Ascending aorta (tissue), 2 donors: ENCODE data around the gene PIEZO2. TPM values are rescaled to one million over a fixed set of nuclear protein-coding genes. Genes with fewer than 3 reads are reported as not detected.

Source experiments
- DNase-seq, 2 donors: peaks; one replicate each; pipeline ENCODE4 v3.0.0-alpha.2; 2019; ENCODE audit warnings: low spot score in 2 of 2
- H3K27ac ChIP-seq, 2 donors: fragments of 200-600 bp; sonication (generic); one replicate each; pipeline ENCODE4 v1.5.1; 2016 to 2017; ENCODE audit warnings: mild to moderate bottlenecking in 1 of 2
- H3K27me3 ChIP-seq: fragments of 200-600 bp; sonication (generic); one replicate; pipeline ENCODE4 v1.5.1; 2017
- H3K36me3 ChIP-seq, 2 donors: fragments of 200-600 bp; sonication (generic); one replicate each; pipeline ENCODE4 v1.5.1; 2016
- H3K4me1 ChIP-seq, 2 donors: fragments of 200-600 bp; sonication (generic); one replicate each; pipeline ENCODE4 v1.5.1; 2016 to 2017; ENCODE audit warnings: mild to moderate bottlenecking in 1 of 2
- H3K4me3 ChIP-seq, 2 donors: fragments of 200-600 bp; sonication (generic); one replicate each; pipeline ENCODE4 v1.5.1; 2016 to 2017; ENCODE audit warnings: mild to moderate bottlenecking in 1 of 2
- H3K9me3 ChIP-seq, 2 donors: fragments of 200-600 bp; sonication (generic); one replicate each; pipeline ENCODE4 v1.5.1; 2016
- intact Hi-C: fragments of 100-400 bp; cut with DNase I; formaldehyde crosslinking; loops from one replicate; pipeline ENCODE4 v1.15.1; 2023
- total RNA-seq: library from RNA; depleted of rRNA; stranded (reverse); fragments of >200 nt; gene quantifications from one replicate; pipeline ENCODE4 v1.1.0, GENCODE V29; 2016
- TF ChIP-seq, protein P1 (sequence below), 3 experiments: fragments of 200-600 bp in 2 of 3; fragments of 450-650 bp in 1 of 3; sonication (generic) in 2 of 3; IDR thresholded peaks; one replicate each; pipeline ENCODE4 v1.5.1; 2016 to 2019; ENCODE audit warnings: antibody characterized with exemption in 3 of 3, mild to moderate bottlenecking in 1 of 3, moderate library complexity in 1 of 3

The PIEZO2 gene
- total RNA-seq, 1 donor from 2014 or later, result 3.1 TPM

DNA sequence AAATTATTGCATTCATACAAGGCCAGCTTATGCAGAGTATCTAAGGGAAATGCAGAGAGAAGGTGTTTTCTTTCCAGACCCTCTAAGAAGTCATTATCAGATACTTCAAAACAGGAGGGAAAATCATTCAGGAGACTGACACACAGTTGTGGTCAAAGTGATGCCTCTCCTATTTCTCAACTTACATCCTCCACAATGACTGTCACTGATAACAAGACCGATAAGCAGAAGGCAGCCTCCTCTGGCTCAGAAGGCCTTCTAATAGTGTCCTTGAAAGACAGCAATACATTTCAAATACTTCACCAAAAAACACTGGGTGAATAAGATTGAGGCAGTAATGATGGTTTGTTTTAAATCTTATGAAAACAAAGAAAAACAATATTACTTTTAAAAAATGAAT, 199.7 kb downstream of the PIEZO2 start:
- H3K4me3 ChIP-seq, result no peak overlapping the region
- no peaks in the 10 kb centered on the region for H3K4me1 ChIP-seq
- H3K27ac ChIP-seq, result no peak overlapping the region
- TF ChIP-seq, protein P1, sequence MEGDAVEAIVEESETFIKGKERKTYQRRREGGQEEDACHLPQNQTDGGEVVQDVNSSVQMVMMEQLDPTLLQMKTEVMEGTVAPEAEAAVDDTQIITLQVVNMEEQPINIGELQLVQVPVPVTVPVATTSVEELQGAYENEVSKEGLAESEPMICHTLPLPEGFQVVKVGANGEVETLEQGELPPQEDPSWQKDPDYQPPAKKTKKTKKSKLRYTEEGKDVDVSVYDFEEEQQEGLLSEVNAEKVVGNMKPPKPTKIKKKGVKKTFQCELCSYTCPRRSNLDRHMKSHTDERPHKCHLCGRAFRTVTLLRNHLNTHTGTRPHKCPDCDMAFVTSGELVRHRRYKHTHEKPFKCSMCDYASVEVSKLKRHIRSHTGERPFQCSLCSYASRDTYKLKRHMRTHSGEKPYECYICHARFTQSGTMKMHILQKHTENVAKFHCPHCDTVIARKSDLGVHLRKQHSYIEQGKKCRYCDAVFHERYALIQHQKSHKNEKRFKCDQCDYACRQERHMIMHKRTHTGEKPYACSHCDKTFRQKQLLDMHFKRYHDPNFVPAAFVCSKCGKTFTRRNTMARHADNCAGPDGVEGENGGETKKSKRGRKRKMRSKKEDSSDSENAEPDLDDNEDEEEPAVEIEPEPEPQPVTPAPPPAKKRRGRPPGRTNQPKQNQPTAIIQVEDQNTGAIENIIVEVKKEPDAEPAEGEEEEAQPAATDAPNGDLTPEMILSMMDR (IDR thresholded peaks at IDR 0.05), result no peak
- peaks cover 14 to 17% of the 10 kb centered on the region in 2 donors for H3K9me3 ChIP-seq
- intact Hi-C loops, result no loop called here
- H3K27me3 ChIP-seq, result no peaks in the 10 kb centered on the region
- no peak for DNase-seq
- H3K36me3 ChIP-seq, result no peaks in the 10 kb centered on the region

DNA sequence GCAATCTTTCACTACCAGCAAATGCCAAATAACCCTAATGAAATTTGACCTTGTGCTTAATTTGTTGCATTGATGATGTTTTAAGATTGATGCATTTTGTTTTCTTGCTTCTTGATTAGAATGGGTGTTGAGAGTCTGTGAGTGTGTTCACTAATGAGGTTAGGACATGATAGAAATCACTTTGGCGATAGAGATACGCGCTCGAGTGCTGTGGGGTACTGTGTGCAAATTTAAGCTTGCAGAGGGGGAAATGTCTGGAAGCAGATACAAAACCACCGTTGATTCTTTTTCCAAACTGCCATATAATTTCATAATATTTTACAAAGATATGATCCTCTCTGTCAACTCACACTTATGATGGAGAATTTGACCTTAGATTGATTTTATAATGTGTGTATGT, 200.9 kb downstream of the PIEZO2 start:
- Histone ChIP-seq H3K27ac (no peak overlapping the region), H3K9me3 (peaks cover 14 to 20% of the 10 kb centered on the region in 2 donors), H3K4me1 (no peaks in the 10 kb centered on the region), H3K4me3 (no peak overlapping the region), H3K27me3 (no peaks in the 10 kb centered on the region), H3K36me3 (no peaks in the 10 kb centered on the region)
- DNase-seq, result no peak
- TF ChIP-seq, protein P1 (IDR thresholded peaks at IDR 0.05), result no peak
- intact Hi-C loops, result no loop called here

DNA sequence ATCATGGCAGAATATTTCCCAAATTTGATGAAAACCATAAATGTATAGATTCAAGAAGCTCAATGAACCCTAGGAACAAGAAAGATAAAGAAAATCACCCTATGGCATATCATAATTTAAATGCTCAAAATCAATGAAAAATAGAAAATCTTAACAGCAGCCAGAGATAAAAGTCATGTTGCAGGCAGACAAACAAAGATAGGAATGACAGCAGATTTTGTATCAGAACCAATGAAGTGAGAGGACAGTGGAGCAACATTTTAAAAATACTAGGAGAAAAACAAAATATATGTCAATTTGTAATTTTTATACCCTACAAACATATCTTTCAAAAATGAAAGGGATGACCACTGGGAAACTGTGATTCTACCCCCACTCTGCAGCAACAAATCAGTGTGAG, 203.3 kb downstream of the PIEZO2 start:
- Histone ChIP-seq H3K27me3 (no peaks in the 10 kb centered on the region), H3K9me3 (peaks cover 14 to 20% of the 10 kb centered on the region in 2 donors), H3K36me3 (no peaks in the 10 kb centered on the region), H3K27ac (no peak overlapping the region), H3K4me3 (no peak overlapping the region), H3K4me1 (no peaks in the 10 kb centered on the region)
- no peak for DNase-seq
- intact Hi-C loops, result no loop called here
- TF ChIP-seq, protein P1 (IDR thresholded peaks at IDR 0.05), result no peak

- intact Hi-C loops, result no loop called here
- TF ChIP-seq, protein P1 (IDR thresholded peaks at IDR 0.05), result no peak
- Histone ChIP-seq H3K4me3 (no peak overlapping the region), H3K27me3 (no peaks in the 10 kb centered on the region), H3K27ac (no peak overlapping the region), H3K36me3 (no peaks in the 10 kb centered on the region), H3K4me1 (no peaks in the 10 kb centered on the region), H3K9me3 (peaks cover 14 to 20% of the 10 kb centered on the region in 2 donors)
- DNase-seq, result no peak
Measured at GRCh38 chr18:10942998-10943397, 206.4 kb downstream of the PIEZO2 start.

- no peaks in the 10 kb centered on the region for H3K27me3 ChIP-seq
- no peak overlapping the region for H3K27ac ChIP-seq
- H3K9me3 ChIP-seq, result peaks cover 0 to 4% of the 10 kb centered on the region in 2 donors
- intact Hi-C loops, result no loop called here
- H3K4me1 ChIP-seq, result peaks cover 0 to 6% of the 10 kb centered on the region in 2 donors
- TF ChIP-seq, protein P1 (IDR thresholded peaks at IDR 0.05), result no peak
- H3K4me3 ChIP-seq, result no peak overlapping the region
- DNase-seq, result no peak
- H3K36me3 ChIP-seq, result no peaks in the 10 kb centered on the region
Measured at GRCh38 chr18:10939822-10940221, 209.5 kb downstream of the PIEZO2 start.
